Mammary epithelial cell (primary cell): ENCODE data around the gene FBXO27.

Source experiments
- EZH2 ChIP-seq: IDR thresholded peaks from 2 replicates; pipeline ENCODE4 v1.6.1; 2012; ENCODE audit warnings: low read length, inconsistent platforms, borderline replicate concordance
- TF ChIP-seq, protein P1 (sequence below), 2 donors: IDR thresholded peaks in 1 of 2; conservative IDR thresholded peaks in 1 of 2; 2 replicates each; pipeline ENCODE4 v1.5.1; 2011 to 2012; ENCODE audit warnings: inconsistent platforms in 2 of 2, low read length in 2 of 2, mild to moderate bottlenecking in 2 of 2, control low read depth in 1 of 2, low read depth in 1 of 2; ENCODE audit not compliant: insufficient read depth in 1 of 2; ENCODE audit errors: extremely low read depth in 1 of 2

DNA sequence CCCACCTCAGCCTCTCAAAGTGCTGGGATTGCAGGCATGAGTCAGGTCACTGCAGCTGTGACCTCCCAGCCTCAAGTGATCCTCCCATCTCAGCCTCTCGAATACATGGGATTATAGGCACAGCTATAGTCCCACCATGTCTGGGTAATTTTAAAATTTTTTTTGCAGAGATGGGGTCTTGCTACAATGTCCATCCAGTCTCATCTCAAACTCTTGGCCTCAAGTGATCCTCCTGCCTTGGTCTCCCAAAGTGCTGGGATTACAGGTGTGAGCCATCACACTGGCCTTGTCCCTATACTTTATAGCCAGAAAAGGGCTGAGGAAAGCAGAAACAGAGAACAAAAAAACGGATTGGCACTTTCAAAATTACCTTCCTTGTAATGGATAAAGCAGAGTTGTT, 4.8 kb upstream of the FBXO27 start:
- TF ChIP-seq, protein P1, sequence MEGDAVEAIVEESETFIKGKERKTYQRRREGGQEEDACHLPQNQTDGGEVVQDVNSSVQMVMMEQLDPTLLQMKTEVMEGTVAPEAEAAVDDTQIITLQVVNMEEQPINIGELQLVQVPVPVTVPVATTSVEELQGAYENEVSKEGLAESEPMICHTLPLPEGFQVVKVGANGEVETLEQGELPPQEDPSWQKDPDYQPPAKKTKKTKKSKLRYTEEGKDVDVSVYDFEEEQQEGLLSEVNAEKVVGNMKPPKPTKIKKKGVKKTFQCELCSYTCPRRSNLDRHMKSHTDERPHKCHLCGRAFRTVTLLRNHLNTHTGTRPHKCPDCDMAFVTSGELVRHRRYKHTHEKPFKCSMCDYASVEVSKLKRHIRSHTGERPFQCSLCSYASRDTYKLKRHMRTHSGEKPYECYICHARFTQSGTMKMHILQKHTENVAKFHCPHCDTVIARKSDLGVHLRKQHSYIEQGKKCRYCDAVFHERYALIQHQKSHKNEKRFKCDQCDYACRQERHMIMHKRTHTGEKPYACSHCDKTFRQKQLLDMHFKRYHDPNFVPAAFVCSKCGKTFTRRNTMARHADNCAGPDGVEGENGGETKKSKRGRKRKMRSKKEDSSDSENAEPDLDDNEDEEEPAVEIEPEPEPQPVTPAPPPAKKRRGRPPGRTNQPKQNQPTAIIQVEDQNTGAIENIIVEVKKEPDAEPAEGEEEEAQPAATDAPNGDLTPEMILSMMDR (conservative IDR thresholded peaks at IDR 0.05 in 1 of 2, IDR thresholded peaks at IDR 0.05 in 1 of 2; ENCODE audit: extremely low read depth in 1 of 2, insufficient read depth in 1 of 2, low read depth in 1 of 2, low read length in 2 of 2) = no peak
- no peak for TF ChIP-seq EZH2
